RWPE1 (cell line): ENCODE results near the gene SNX20.

Source experiments
- CTCF ChIA-PET: fragments of 350-600 bp; sonication (Branson Sonifier 250); formaldehyde crosslinking; extraction: SDS; loops from one replicate; lab custom pipeline; 2021; lab: Yijun Ruan, JAX
- POLR2A ChIA-PET: fragments of 400-600 bp; formaldehyde crosslinking; extraction: SDS; loops from one replicate; lab custom pipeline; 2020; ENCODE audit warnings: antibody characterized with exemption; ENCODE audit not compliant: low non-redundant PET; lab: Yijun Ruan, JAX
- DNase-seq: peaks from one replicate; pipeline ENCODE4 v3.0.0; 2012; ENCODE audit warnings: low spot score
- H3K27ac ChIP-seq: fragments of 450-650 bp; 2 replicates; pipeline ENCODE4 v1.5.1; 2017
- TF ChIP-seq, protein P1 (sequence below): fragments of 450-650 bp; conservative IDR thresholded peaks from 2 replicates; pipeline ENCODE4 v1.5.1; 2017; ENCODE audit warnings: low read depth, mild to moderate bottlenecking

The SNX20 gene

DNA sequence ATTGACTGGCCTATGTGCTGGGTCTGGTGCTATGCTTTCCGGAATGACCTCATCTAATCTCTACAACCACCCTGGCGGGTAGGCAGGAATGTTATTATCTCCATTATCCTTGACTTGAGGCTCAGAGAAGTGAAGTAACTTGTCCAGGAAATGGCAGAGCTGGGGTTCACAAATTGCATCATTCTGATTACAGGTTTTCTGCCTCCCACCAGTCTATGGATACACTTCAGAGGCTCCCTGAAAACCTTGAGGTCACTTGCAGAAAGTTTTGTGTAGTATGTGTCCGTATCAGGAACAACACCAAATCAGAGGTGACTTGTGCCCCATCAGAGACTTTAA lies 31.4 kb upstream of the SNX20 start:
- no peak for DNase-seq
- TF ChIP-seq, protein P1, sequence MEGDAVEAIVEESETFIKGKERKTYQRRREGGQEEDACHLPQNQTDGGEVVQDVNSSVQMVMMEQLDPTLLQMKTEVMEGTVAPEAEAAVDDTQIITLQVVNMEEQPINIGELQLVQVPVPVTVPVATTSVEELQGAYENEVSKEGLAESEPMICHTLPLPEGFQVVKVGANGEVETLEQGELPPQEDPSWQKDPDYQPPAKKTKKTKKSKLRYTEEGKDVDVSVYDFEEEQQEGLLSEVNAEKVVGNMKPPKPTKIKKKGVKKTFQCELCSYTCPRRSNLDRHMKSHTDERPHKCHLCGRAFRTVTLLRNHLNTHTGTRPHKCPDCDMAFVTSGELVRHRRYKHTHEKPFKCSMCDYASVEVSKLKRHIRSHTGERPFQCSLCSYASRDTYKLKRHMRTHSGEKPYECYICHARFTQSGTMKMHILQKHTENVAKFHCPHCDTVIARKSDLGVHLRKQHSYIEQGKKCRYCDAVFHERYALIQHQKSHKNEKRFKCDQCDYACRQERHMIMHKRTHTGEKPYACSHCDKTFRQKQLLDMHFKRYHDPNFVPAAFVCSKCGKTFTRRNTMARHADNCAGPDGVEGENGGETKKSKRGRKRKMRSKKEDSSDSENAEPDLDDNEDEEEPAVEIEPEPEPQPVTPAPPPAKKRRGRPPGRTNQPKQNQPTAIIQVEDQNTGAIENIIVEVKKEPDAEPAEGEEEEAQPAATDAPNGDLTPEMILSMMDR: no peak
- ChIA-PET CTCF (interaction anchor here (0.6 kb wide), 1 partner anchor 257 kb away, joined by 4 read pairs; no protein-coding TSS in a partner anchor), POLR2A (no interaction called here)
- no peak overlapping the region for H3K27ac ChIP-seq

DNA sequence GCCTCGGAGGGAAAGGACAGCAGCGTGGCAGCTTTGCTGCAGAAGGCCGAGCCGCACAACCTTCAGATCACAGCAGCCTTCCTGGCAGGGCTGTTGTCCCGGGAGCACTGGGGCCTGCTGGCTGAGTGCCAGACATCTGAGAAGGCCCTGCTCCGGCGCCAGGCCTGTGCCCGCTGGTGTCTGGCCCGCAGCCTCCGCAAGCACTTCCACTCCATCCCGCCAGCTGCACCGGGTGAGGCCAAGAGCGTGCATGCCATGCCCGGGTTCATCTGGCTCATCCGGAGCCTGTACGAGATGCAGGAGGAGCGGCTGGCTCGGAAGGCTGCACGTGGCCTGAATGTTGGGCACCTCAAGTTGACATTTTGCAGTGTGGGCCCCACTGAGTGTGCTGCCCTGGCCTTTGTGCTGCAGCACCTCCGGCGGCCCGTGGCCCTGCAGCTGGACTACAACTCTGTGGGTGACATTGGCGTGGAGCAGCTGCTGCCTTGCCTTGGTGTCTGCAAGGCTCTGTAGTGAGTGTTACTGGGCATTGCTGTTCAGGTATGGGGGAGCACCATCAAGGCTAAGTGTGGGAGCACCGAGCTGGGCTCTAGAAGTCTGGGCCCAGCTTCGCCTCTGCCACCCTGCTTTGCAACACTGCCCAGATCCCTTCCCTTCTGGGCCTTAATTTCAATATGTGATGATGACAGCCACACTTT lies 30.9 kb upstream of the SNX20 start:
- ChIA-PET POLR2A (no interaction called here), CTCF (interaction anchor here (0.6 kb wide), 1 partner anchor 257 kb away, joined by 4 read pairs; no protein-coding TSS in a partner anchor)
- TF ChIP-seq, protein P1: no peak
- DNase-seq: no peak
- H3K27ac ChIP-seq: no peak overlapping the region

DNA sequence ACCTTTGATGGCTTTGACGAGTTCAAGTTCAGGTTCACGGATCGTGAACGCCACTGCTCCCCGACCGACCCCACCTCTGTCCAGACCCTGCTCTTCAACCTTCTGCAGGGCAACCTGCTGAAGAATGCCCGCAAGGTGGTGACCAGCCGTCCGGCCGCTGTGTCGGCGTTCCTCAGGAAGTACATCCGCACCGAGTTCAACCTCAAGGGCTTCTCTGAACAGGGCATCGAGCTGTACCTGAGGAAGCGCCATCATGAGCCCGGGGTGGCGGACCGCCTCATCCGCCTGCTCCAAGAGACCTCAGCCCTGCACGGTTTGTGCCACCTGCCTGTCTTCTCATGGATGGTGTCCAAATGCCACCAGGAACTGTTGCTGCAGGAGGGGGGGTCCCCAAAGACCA lies 29.9 kb upstream of the SNX20 start:
- no peak overlapping the region for H3K27ac ChIP-seq
- DNase-seq: no peak
- TF ChIP-seq, protein P1: no peak
- POLR2A ChIA-PET: no interaction called here
- CTCF ChIA-PET: no interaction called here

DNA sequence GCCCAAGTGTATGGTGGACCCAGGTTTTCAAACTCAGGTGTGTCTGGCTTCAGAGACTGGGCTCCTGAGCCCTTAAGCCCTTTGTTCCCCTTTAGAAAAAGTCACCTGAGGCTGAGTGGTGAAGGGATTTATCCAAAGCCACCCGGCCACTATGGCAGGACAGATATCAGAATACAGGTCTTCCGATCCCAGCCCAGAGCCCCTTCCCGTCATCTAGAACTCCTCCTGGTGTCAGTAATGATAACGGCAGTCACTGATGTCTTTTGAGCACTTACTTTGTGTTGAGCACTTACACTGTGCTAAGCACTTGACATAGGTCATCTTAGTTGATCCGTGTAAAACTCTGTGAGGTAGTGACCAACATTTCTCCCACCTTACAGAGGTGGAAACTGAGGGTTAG lies 28.9 kb upstream of the SNX20 start:
- CTCF ChIA-PET: no interaction called here
- POLR2A ChIA-PET: no interaction called here

DNA sequence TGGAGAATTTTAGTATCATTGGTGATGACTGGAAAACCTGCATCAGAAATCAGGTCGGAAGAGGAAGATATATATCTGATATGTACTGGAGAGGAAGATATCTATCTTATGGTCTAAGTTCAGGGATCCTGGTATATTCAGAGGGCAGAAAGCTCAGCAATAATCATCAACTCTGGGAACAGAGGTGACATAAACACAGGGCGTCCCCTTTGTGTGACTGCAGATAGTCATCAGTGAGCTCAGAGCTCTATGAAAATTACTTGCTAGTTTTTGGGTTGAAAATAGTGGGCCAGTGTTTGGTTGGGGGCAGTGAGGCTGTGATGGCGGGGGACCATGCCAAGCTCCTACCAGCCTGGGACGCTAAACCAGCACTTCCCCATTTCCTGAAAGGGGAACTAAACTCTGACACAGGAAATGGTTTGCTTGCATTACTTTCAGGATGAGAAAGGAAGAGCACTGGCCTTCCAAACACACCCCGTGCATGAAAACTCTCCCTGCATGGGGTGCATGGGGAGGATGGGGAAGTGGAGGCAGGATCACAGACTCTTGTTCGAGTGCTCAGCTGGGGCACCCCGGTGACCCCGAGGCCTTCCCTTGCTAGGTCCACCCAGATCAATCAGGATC lies 28.1 kb upstream of the SNX20 start:
- ChIA-PET POLR2A (no interaction called here), CTCF (no interaction called here)
- DNase-seq: no peak
- TF ChIP-seq, protein P1: no peak
- H3K27ac ChIP-seq: no peak overlapping the region

More for the DNA sequence above, 28.9 kb upstream of the SNX20 start:
- no peak for DNase-seq
- no peak overlapping the region for H3K27ac ChIP-seq
- TF ChIP-seq, protein P1: no peak

DNA sequence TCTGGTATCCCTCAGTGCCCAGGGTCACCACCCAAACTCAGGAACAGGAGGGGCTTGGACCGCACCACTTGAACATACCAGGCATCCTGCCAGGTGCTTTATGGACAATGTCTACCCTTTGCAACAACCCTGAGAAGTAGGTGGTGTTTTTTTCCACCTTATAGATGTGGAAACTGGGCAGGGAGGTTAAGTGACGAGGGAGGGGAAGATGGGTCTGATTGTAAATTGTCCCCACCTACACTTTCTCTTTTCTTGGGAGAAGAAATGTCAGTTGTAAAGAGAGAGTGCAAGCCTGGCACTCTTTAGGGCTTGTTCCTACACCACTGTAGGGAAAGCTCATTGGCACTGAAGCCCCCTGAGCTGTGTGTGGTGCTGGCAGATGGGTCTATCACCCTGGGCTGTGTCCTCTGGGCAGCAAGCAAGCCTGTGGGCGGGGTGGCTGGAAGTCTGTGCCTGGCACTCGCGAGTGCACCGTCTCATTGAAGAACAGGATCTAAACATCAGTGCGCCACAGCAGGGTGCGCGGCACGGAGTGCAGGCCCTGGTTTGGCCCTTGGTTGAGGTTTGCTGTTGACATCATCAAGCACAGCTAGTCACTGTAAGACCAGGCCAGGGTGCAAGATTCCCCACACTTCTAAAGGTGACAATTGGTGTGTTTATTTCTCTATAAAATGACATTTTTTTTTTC lies 27.4 kb upstream of the SNX20 start:
- CTCF ChIA-PET: no interaction called here
- TF ChIP-seq, protein P1: no peak
- H3K27ac ChIP-seq: no peak overlapping the region
- DNase-seq: no peak
- POLR2A ChIA-PET: no interaction called here
